PFSK-1 (cell line): ENCODE measurements around the gene ORMDL3.

ENCODE experiments used
- FOXP2 ChIP-seq: optimal IDR thresholded peaks from 2 replicates; pipeline ENCODE3; 2011; ENCODE audit warnings: borderline replicate concordance, control low read depth, inconsistent platforms; ENCODE audit not compliant: insufficient read depth; ENCODE audit errors: extremely low read length, extremely low read depth
- POLR2AphosphoS5 ChIP-seq: IDR thresholded peaks from 2 replicates; pipeline ENCODE4 v1.6.1; 2012; ENCODE audit warnings: low read depth, mild to moderate bottlenecking, control low read depth, low read length, moderate library complexity
- SIN3A ChIP-seq: IDR thresholded peaks from 2 replicates; pipeline ENCODE4 v1.6.1; 2012; ENCODE audit warnings: mild to moderate bottlenecking, low read length, moderate library complexity, borderline replicate concordance; ENCODE audit not compliant: insufficient read depth
- TAF1 ChIP-seq: IDR thresholded peaks from 2 replicates; pipeline ENCODE4 v1.6.1; 2012; ENCODE audit warnings: low read length, control low read depth, borderline replicate concordance; ENCODE audit not compliant: insufficient read depth
- TF ChIP-seq, protein P1 (sequence below), 2 experiments: IDR thresholded peaks; 2 replicates each; pipeline versions ENCODE4 v1.6.1 to v1.8.0; 2011 to 2012; ENCODE audit warnings: low read depth in 2 of 2, low read length in 2 of 2, control low read depth in 1 of 2, inconsistent platforms in 1 of 2, mild to moderate bottlenecking in 1 of 2, moderate library complexity in 1 of 2; ENCODE audit not compliant: insufficient read depth in 1 of 2

ORMDL3 gene

GRCh38 chr17:39972271-39972670 lies 44.9 kb upstream of the ORMDL3 start:
- no peak for TF ChIP-seq SIN3A
- TF ChIP-seq, protein P1, sequence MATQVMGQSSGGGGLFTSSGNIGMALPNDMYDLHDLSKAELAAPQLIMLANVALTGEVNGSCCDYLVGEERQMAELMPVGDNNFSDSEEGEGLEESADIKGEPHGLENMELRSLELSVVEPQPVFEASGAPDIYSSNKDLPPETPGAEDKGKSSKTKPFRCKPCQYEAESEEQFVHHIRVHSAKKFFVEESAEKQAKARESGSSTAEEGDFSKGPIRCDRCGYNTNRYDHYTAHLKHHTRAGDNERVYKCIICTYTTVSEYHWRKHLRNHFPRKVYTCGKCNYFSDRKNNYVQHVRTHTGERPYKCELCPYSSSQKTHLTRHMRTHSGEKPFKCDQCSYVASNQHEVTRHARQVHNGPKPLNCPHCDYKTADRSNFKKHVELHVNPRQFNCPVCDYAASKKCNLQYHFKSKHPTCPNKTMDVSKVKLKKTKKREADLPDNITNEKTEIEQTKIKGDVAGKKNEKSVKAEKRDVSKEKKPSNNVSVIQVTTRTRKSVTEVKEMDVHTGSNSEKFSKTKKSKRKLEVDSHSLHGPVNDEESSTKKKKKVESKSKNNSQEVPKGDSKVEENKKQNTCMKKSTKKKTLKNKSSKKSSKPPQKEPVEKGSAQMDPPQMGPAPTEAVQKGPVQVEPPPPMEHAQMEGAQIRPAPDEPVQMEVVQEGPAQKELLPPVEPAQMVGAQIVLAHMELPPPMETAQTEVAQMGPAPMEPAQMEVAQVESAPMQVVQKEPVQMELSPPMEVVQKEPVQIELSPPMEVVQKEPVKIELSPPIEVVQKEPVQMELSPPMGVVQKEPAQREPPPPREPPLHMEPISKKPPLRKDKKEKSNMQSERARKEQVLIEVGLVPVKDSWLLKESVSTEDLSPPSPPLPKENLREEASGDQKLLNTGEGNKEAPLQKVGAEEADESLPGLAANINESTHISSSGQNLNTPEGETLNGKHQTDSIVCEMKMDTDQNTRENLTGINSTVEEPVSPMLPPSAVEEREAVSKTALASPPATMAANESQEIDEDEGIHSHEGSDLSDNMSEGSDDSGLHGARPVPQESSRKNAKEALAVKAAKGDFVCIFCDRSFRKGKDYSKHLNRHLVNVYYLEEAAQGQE (IDR thresholded peaks at IDR 0.05; ENCODE audit: insufficient read depth in 1 of 2, low read depth in 2 of 2, low read length in 2 of 2): no peak
- TF ChIP-seq POLR2AphosphoS5: no peak
- no peak for TF ChIP-seq FOXP2
- TF ChIP-seq TAF1: no peak

DNA sequence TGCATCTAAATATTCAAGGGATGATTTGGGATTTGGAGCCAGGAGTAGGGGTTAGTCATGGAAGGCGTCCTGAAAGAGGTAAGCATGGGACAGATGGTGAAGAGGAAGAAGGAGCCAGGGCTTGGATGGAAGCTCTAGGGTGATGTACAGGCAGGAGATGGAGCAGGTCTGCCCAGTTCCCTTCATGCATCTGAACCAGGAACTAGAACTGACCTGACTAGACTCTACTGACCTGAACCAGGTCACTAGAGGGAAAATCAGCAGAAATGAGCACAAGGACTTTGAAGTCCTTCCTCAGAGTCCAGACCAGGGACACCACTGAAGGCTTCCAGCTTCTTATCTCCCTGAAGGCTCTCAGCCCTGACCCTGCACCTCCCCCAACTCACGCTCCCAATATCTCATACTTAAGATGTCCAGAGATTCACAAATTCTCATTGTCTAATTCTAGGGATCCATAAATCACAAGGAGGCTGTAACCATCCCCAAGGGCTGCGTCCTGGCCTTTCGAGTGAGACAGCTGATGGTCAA lies 43.7 kb upstream of the ORMDL3 start:
- TF ChIP-seq TAF1 (no peak), POLR2AphosphoS5 (no peak), SIN3A (no peak), FOXP2 (no peak)
- TF ChIP-seq, protein P1 (IDR thresholded peaks at IDR 0.05; ENCODE audit: insufficient read depth in 1 of 2, low read depth in 2 of 2, low read length in 2 of 2): no peak

GRCh38 chr17:39970157-39970692 lies 42.8 kb upstream of the ORMDL3 start:
- TF ChIP-seq TAF1: no peak
- TF ChIP-seq, protein P1 (IDR thresholded peaks at IDR 0.05; ENCODE audit: insufficient read depth in 1 of 2, low read depth in 2 of 2, low read length in 2 of 2): no peak
- TF ChIP-seq SIN3A: no peak
- TF ChIP-seq FOXP2: no peak
- no peak for TF ChIP-seq POLR2AphosphoS5

DNA sequence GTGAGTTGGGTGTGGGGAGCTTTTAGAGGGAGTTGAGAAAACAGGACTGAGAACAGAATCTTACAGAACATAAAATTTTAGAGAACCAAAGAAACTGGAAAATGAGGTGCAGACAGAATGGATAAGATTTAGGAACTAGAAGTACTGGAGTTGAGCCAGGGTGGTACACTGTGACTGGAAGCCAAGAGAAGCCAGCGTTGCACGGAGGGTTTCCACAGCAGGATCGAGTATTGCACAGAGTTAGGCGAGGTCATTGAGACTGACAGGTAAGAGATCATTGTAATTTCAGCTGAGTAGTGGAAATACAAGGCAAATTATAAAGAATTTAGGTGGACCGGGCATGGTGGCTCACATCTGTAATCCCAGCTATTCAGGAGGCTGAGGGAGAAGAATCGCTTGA lies 42.0 kb upstream of the ORMDL3 start:
- no peak for TF ChIP-seq TAF1
- TF ChIP-seq FOXP2: no peak
- TF ChIP-seq, protein P1 (IDR thresholded peaks at IDR 0.05; ENCODE audit: insufficient read depth in 1 of 2, low read depth in 2 of 2, low read length in 2 of 2): no peak
- no peak for TF ChIP-seq POLR2AphosphoS5
- TF ChIP-seq SIN3A: no peak

DNA sequence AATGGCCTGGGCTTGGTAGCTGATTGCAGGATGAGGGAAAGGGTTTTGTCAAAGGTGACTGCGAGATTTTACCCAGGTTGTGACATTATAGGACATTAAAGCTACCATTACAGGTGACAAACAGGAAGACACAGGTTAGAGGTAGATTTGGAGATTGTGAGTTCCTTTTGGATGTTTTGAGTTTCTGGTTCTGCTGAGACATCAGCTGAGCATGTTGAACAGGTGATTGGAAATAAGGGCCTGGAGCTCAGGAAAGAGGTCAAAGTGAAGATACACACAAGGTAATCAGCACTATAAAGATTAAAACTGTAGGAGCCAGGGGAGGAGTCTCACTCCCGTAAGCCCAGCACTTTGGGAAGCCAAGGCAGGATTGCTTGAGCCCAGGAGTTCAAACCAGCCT lies 41.4 kb upstream of the ORMDL3 start:
- no peak for TF ChIP-seq TAF1
- no peak for TF ChIP-seq POLR2AphosphoS5
- TF ChIP-seq FOXP2: no peak
- TF ChIP-seq, protein P1 (IDR thresholded peaks at IDR 0.05; ENCODE audit: insufficient read depth in 1 of 2, low read depth in 2 of 2, low read length in 2 of 2): no peak
- no peak for TF ChIP-seq SIN3A
